SK-N-SH (cell line): ENCODE data around the gene LRP10.

Experiments used
- FOXM1 ChIP-seq: IDR thresholded peaks from 2 replicates; pipeline ENCODE4 v1.4.0; 2012; ENCODE audit warnings: low read depth, mild to moderate bottlenecking
- GABPA ChIP-seq: IDR thresholded peaks from 2 replicates; pipeline ENCODE4 v1.4.0; 2012; ENCODE audit warnings: low read depth, mild to moderate bottlenecking
- PBX3 ChIP-seq: IDR thresholded peaks from 2 replicates; pipeline ENCODE4; 2012
- POLR2AphosphoS5 ChIP-seq: IDR thresholded peaks from 2 replicates; pipeline ENCODE4 v1.6.1; 2012; ENCODE audit warnings: low read depth, low read length
- SMC3 ChIP-seq: IDR thresholded peaks from 2 replicates; pipeline ENCODE4 v1.6.1; 2012; ENCODE audit warnings: low read depth, low read length, improper control_type of control experiment
- USF1 ChIP-seq: IDR thresholded peaks from 2 replicates; pipeline ENCODE4 v1.4.0; 2012; ENCODE audit warnings: low read depth, borderline replicate concordance
- YY1 ChIP-seq: IDR thresholded peaks from 2 replicates; pipeline ENCODE4 v1.4.0; 2012; ENCODE audit warnings: low read depth, mild to moderate bottlenecking
- TF ChIP-seq, protein P1 (sequence below): fragments of 200-600 bp; sonication (generic); IDR thresholded peaks from 2 replicates; pipeline ENCODE4 v1.6.1; 2017; ENCODE audit warnings: antibody characterized with exemption, mild to moderate bottlenecking, moderate library complexity

GRCh38 chr14:22872833-22873520, 1.4 kb downstream of the LRP10 start:
- TF ChIP-seq GABPA: no peak
- TF ChIP-seq USF1: no peak
- TF ChIP-seq SMC3: no peak
- no peak for TF ChIP-seq PBX3
- TF ChIP-seq, protein P1, sequence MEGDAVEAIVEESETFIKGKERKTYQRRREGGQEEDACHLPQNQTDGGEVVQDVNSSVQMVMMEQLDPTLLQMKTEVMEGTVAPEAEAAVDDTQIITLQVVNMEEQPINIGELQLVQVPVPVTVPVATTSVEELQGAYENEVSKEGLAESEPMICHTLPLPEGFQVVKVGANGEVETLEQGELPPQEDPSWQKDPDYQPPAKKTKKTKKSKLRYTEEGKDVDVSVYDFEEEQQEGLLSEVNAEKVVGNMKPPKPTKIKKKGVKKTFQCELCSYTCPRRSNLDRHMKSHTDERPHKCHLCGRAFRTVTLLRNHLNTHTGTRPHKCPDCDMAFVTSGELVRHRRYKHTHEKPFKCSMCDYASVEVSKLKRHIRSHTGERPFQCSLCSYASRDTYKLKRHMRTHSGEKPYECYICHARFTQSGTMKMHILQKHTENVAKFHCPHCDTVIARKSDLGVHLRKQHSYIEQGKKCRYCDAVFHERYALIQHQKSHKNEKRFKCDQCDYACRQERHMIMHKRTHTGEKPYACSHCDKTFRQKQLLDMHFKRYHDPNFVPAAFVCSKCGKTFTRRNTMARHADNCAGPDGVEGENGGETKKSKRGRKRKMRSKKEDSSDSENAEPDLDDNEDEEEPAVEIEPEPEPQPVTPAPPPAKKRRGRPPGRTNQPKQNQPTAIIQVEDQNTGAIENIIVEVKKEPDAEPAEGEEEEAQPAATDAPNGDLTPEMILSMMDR: no peak
- no peak for TF ChIP-seq YY1
- TF ChIP-seq POLR2AphosphoS5: no peak
- TF ChIP-seq FOXM1: no peak
